Inflammatory macrophage treated with lipopolysaccharide for 1 hour (primary cell): Measurements from ENCODE around the gene BCAM.

Source experiments
- DNase-seq, 2 donors: peaks; one replicate each; pipeline ENCODE4 v3.0.0-alpha.2; 2020 to 2022

Gene BCAM

GRCh38 chr19:44792281-44792680 lies 16.6 kb upstream of the BCAM start:
- no peak for DNase-seq

- no peak for DNase-seq
Observed at GRCh38 chr19:44794610-44795009, 14.3 kb upstream of the BCAM start.

DNA sequence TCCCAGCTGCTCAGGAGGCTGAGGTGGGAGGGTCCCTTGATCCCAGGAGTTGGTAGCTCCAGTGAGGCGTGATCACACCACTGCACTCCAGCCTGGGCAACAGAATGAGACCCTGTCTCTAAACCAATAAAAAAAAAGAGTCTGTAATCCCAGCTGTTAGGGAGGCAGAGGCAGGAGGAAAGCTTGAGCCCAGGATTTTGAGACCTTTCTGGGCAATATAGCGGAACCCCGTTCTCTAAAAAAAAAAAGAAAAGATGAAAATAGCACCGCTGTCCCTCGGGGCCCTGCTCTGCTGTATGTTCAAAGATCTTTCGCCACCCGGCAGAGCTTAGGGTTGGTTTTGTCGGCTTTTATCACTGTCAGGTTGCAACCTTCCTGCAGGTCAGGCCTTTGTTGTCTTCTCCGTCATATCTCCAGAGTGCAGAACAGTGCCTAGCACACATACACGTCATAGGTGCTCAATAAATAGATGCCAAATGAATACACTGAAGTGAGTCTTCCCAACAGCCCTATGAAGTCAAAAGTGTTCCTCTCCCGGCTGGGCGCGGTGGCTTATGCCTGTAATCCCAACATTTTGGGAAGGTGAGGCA lies 13.4 kb upstream of the BCAM start:
- DNase-seq = no peak

GRCh38 chr19:44796701-44797115 lies 12.2 kb upstream of the BCAM start:
- no peak for DNase-seq

- no peak for DNase-seq
Observed at GRCh38 chr19:44799627-44800346, 9.1 kb upstream of the BCAM start.

- peak; percentile 65 to 94 for DNase-seq
Observed at GRCh38 chr19:44800461-44800860, 8.4 kb upstream of the BCAM start.

GRCh38 chr19:44803442-44804428 lies 5.2 kb upstream of the BCAM start:
- DNase-seq = no peak

DNA sequence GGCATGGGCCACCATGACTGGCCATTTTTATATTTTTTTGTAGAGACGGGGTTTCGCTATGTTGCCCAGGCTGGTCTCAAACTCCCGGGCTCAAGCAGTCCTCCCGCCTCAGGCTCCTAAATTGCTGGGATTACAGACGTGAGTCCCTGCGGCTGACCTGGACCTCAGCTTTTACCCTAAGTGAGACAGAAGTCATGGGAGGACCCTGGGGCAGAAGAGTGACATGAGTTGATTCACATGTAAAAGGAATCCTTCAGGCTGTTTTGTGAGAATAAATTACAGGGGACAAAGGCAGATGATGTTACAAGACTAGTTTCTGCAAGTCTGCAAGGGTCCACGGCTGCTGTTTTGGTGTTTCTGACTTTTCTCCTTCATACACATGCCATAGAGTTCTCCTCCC lies 2.6 kb upstream of the BCAM start:
- no peak for DNase-seq

- no peak for DNase-seq
Observed at GRCh38 chr19:44807162-44807561, 1.7 kb upstream of the BCAM start.

DNA sequence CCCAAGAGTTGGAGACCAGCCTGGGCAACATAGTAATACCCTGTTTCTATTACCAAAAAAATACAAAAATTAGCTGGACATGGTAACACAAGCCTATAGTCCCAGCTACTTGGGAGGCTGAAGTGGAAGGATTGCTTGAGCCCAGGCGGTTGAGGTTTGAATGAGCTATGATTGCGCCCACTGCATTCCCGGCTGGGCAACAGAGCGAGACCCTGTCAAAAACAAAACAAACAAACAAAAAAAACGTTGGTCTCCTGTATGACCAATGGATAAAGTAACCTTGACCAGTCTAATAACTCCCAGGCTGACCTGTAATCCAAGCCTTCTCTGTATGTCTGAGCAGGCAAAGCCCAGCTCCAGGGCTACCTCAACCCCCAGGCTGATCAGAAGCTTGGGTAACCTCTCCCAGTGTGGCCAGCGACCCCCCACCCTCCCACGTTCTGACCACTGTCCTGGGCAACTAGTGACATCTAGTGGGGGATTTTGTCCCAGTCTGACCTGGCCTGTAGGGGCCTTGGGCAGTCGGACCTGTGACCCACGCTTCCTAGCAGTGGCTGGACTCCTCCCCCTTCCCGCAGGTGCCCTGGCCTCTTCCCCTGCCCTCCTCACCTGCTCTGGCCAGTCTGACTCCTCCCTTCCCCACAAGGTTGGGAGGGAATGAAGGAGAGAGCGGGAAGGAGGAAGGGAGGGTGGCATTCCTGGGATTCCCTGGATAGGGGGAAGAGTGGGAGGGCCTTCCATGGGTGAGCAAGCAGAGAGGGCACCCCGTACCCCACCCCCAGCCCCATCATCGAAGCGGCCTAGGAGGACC lies 1.0 kb upstream of the BCAM start:
- DNase-seq = peak in 1 of 2 donors; percentile 22

GRCh38 chr19:44809577-44810233 lies 802 bp downstream of the BCAM start:
- DNase-seq = no peak

DNA sequence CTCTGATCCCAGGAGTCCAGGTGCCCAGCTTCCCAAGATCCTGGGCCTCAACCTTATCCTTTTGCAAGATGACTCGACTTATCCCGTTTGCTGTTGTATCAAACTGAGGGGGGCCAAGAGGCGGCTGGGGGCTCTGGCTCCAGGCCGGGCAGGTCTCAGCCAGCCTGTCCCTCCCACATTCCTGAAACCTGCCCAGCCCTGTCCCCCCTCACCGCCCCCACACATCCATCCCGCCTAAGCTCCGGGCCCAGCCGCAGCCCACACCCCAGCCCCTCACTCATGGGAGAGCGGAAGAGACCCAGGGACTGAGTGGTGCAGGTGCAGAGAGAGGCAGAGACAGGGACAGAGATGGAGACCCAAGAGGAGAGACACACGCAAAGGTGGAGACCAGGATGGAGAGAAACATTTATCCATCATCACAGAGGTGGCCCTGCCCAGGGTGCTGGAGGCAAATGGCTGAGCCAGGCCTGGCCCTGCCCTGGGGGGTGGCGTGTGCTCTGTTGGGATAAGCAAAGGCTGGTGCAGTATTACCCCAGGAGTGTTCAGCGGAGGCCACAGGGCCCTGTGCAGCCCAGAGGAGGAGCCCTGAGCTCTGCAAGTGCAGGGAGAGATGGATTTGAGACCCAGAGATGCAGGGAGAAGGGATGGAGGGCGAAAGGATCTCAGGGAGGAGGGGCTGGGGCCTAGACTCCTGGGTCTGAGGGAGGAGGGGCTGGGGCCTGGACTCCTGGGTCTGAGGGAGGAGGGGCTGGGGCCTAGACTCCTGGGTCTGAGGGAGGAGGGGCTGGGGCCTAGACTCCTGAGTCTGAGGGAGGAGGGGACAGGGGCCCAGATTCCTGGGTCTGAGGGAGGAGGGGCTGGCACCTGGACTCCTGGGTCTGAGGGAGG lies 1.6 kb downstream of the BCAM start:
- DNase-seq = no peak

- no peak for DNase-seq
Observed at GRCh38 chr19:44811122-44811419, 2.2 kb downstream of the BCAM start.

DNA sequence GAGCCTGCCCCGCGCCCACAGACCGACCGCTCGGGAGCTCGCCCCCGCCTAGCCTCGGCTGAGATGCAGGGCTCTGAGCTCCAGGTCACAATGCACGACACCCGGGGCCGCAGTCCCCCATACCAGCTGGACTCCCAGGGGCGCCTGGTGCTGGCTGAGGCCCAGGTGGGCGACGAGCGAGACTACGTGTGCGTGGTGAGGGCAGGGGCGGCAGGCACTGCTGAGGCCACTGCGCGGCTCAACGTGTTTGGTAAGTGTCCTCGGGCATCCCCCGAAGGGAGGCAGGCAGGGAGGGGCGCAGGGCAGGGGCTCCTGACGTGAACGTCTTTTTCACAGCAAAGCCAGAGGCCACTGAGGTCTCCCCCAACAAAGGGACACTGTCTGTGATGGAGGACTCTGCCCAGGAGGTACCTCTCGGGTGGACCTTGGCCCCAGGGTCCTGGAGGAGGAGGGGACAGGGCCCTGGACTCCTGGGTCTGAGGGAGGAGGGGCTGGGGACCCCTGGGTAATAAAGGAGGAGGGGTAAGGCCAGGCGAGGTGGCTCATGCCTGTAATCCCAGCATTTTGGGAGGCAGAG lies 3.3 kb downstream of the BCAM start:
- DNase-seq = no peak

DNA sequence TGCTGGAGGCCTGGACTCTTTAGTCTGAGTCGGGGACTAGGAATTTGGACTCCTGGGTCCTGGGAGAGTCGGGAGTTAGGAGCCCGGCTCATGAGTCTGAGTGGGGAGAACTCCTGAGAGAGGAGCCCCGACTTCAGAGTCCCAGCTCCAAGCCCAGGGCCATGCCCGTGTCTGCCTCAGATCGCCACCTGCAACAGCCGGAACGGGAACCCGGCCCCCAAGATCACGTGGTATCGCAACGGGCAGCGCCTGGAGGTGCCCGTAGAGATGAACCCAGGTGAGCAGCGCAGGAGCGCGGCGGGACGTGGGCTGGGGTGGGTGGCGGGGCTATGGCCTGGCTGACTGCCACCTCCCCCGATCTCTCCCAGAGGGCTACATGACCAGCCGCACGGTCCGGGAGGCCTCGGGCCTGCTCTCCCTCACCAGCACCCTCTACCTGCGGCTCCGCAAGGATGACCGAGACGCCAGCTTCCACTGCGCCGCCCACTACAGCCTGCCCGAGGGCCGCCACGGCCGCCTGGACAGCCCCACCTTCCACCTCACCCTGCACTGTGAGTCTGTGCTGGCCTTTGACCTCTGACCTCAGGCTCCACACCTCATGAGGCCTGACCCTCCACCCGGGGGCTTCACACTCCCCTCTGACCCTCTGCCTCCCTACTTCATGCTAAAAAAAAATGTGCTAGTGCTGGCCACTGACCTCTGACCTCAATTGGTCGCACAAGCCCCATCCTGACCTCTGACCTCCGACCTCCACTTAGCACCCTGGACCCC lies 4.4 kb downstream of the BCAM start:
- no peak for DNase-seq

- no peak for DNase-seq
Observed at GRCh38 chr19:44813841-44814470, 5.1 kb downstream of the BCAM start.

DNA sequence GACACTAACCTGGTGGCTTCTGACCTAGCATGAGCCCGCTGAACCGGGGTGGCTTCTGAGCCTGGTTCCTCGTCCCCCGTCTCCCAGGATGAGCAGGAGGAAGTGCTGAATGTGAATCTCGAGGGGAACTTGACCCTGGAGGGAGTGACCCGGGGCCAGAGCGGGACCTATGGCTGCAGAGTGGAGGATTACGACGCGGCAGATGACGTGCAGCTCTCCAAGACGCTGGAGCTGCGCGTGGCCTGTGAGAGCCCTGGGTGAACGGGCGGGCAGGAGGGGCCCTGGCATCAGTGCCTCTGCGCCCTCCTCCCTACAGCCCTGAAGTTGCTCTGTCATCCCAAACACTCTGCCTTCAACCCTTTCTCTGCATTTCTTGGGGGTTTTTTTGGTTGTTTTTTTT lies 5.6 kb downstream of the BCAM start:
- DNase-seq = no peak

GRCh38 chr19:44816301-44816700 lies 7.4 kb downstream of the BCAM start:
- no peak for DNase-seq

GRCh38 chr19:44817725-44818465 lies 9.0 kb downstream of the BCAM start:
- DNase-seq = no peak
